ENCODE data around the gene RAB35. TPM values are rescaled to one million over a fixed set of nuclear protein-coding genes. Genes with fewer than 3 reads are reported as not detected.

RAB35 gene
- total RNA-seq, 4 donors from 2014 or later = 12.3 to 30.7 (median 16.9) TPM

GRCh38 chr12:120119271-120119973 is 2.9 kb upstream of the RAB35 start:
- H3K4me1 ChIP-seq = peaks cover 42 to 45% of the 10 kb centered on the region in 2 donors
- H3K9me3 ChIP-seq = no peaks in the 10 kb centered on the region
- intact Hi-C loops (cut with DNase I; ENCODE audit: low total_unique reads) = loop anchor here (5.0 kb wide), 2 partner anchors 73 to 173 kb away; partner anchors contain the start of genes GCN1, RNU4-1 and RNU4-2
- H3K4me3 ChIP-seq = no peak overlapping the region
- ATAC-seq = no peak
- no peak for DNase-seq
- H3K27me3 ChIP-seq = no peaks in the 10 kb centered on the region
- in situ Hi-C loops (cut with MboI; ENCODE audit: low sequenced_read_pairs in 4 of 4) = no loop called here
- TF ChIP-seq, protein P1, sequence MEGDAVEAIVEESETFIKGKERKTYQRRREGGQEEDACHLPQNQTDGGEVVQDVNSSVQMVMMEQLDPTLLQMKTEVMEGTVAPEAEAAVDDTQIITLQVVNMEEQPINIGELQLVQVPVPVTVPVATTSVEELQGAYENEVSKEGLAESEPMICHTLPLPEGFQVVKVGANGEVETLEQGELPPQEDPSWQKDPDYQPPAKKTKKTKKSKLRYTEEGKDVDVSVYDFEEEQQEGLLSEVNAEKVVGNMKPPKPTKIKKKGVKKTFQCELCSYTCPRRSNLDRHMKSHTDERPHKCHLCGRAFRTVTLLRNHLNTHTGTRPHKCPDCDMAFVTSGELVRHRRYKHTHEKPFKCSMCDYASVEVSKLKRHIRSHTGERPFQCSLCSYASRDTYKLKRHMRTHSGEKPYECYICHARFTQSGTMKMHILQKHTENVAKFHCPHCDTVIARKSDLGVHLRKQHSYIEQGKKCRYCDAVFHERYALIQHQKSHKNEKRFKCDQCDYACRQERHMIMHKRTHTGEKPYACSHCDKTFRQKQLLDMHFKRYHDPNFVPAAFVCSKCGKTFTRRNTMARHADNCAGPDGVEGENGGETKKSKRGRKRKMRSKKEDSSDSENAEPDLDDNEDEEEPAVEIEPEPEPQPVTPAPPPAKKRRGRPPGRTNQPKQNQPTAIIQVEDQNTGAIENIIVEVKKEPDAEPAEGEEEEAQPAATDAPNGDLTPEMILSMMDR (IDR thresholded peaks at IDR 0.05 in 4 of 5, conservative IDR thresholded peaks at IDR 0.05 in 1 of 5) = no peak
- no peak for TF ChIP-seq POLR2A (IDR thresholded peaks at IDR 0.05)
- no peaks in the 10 kb centered on the region for H3K36me3 ChIP-seq
- peak overlapping the region in 3 of 4 donors; percentile 49 to 99 (median 89) for H3K27ac ChIP-seq

DNA sequence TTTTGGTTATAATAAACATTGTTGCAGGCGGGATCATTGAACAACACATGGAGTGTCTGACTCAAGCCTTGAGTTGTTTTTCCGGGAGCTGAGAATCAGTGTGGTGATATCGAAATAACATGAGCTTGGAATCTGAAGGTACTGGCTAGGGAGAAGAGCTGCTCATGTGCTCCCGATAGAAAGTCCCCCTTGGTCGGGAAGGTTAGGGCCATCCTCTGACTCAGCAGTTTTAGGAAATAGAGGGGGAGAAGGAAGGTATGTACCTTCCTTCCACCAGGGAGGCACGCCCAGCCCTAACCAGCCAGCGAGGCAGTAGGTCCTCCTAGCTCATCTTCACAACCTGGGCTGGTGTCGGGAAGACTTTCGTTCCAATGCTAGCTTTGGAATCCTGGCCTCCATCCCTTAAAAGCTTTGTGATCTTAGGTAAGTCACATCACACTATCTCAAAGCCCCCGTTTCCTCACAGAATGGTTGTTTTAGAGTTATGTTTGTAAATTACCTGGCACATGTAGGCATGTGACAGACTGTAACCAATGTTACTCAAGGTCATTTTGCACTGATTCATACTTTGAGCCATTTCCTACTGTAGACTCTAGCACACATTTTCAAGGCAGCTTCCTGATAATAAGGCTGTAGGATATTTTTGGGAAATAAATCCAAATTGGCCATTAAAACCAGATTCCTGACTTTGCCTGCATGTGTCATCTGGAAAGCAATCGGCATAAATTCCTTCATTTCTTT is 1.9 kb upstream of the RAB35 start:
- no peak for TF ChIP-seq POLR2A (IDR thresholded peaks at IDR 0.05)
- peak overlapping the region in 3 of 4 donors; percentile 69 to 99 (median 96) for H3K4me3 ChIP-seq
- intact Hi-C loops (cut with DNase I; ENCODE audit: low total_unique reads) = loop anchor here (5.0 kb wide), 2 partner anchors 74 to 174 kb away; partner anchors contain the start of genes GCN1, RNU4-1 and RNU4-2
- peaks cover 42 to 49% of the 10 kb centered on the region in 2 donors for H3K4me1 ChIP-seq
- no peaks in the 10 kb centered on the region for H3K27me3 ChIP-seq
- H3K27ac ChIP-seq = peak overlapping the region; percentile 8 to 99 (median 69)
- H3K9me3 ChIP-seq = no peaks in the 10 kb centered on the region
- in situ Hi-C loops (cut with MboI; ENCODE audit: low sequenced_read_pairs in 4 of 4) = no loop called here
- no peak for DNase-seq
- H3K36me3 ChIP-seq = no peaks in the 10 kb centered on the region
- no peak for ATAC-seq

- intact Hi-C loops (cut with DNase I; ENCODE audit: low total_unique reads) = loop anchor here (5.0 kb wide), 2 partner anchors 74 to 174 kb away; partner anchors contain the start of genes GCN1, RNU4-1 and RNU4-2
- no peak for ATAC-seq
These were observed 1.4 kb upstream of the RAB35 start for GRCh38 chr12:120117961-120118320.

GRCh38 chr12:120116792-120117651 is 469 bp upstream of the RAB35 start:
- peak overlapping the region; percentile 69 to 99 (median 86) for H3K4me3 ChIP-seq
- no peaks in the 10 kb centered on the region for H3K27me3 ChIP-seq
- ATAC-seq = peak; percentile 88 to 91
- intact Hi-C loops (cut with DNase I; ENCODE audit: low total_unique reads) (loop anchor here (1.0 to 5.0 kb wide), 3 partner anchors 31 to 175 kb away; partner anchors contain the start of genes GCN1, RNU4-1 and RNU4-2), in situ Hi-C loops (cut with MboI; ENCODE audit: low sequenced_read_pairs in 4 of 4) (no loop called here)
- peaks cover 42 to 49% of the 10 kb centered on the region in 2 donors for H3K4me1 ChIP-seq
- peak; percentile 90 to 92 for DNase-seq
- H3K27ac ChIP-seq = peak overlapping the region; percentile 89 to 99 (median 98)
- no peaks in the 10 kb centered on the region for H3K36me3 ChIP-seq
- peak; percentile 90 to 93 for TF ChIP-seq POLR2A (IDR thresholded peaks at IDR 0.05)
- TF ChIP-seq, protein P1 (IDR thresholded peaks at IDR 0.05 in 4 of 5, conservative IDR thresholded peaks at IDR 0.05 in 1 of 5) = no peak
- H3K9me3 ChIP-seq = no peaks in the 10 kb centered on the region

More at GRCh38 chr12:120117961-120118320, 1.4 kb upstream of the RAB35 start:
- Histone ChIP-seq H3K4me3 (peak overlapping the region; percentile 69 to 99 (median 86)), H3K9me3 (no peaks in the 10 kb centered on the region), H3K27me3 (no peaks in the 10 kb centered on the region), H3K36me3 (no peaks in the 10 kb centered on the region), H3K4me1 (peaks cover 42 to 49% of the 10 kb centered on the region in 2 donors), H3K27ac (peak overlapping the region; percentile 89 to 99 (median 98))
- no peak for TF ChIP-seq POLR2A (IDR thresholded peaks at IDR 0.05)
- TF ChIP-seq, protein P1 (IDR thresholded peaks at IDR 0.05 in 4 of 5, conservative IDR thresholded peaks at IDR 0.05 in 1 of 5) = no peak
- no peak for DNase-seq
- in situ Hi-C loops (cut with MboI; ENCODE audit: low sequenced_read_pairs in 4 of 4) = no loop called here

All from gastrocnemius medialis (tissue), 4 donors.